ENCODE data around the gene ST8SIA6.

GRCh38 chr10:17365402-17365801 is 89.0 kb downstream of the ST8SIA6 start:
- no peak for TF ChIP-seq CTCF (conservative IDR thresholded peaks at IDR 0.05; ENCODE audit: low read length)
- TF ChIP-seq EZH2phosphoT487 (IDR thresholded peaks at IDR 0.05; ENCODE audit: borderline replicate concordance) = no peak

Measured in Loucy (cell line).